Inflammatory macrophage treated with lipopolysaccharide for 1 hour (primary cell): ENCODE measurements around the gene MYOZ3.

Source experiments
- DNase-seq, 2 donors: peaks; one replicate each; pipeline ENCODE4 v3.0.0-alpha.2; 2020 to 2022

MYOZ3 gene

GRCh38 chr5:150627731-150628545 lies 33.1 kb upstream of the MYOZ3 start:
- peak in 1 of 2 donors; percentile 17 for DNase-seq

GRCh38 chr5:150628936-150629485 lies 32.0 kb upstream of the MYOZ3 start:
- no peak for DNase-seq

- no peak for DNase-seq
Measured at GRCh38 chr5:150630016-150630415, 31.0 kb upstream of the MYOZ3 start.

DNA sequence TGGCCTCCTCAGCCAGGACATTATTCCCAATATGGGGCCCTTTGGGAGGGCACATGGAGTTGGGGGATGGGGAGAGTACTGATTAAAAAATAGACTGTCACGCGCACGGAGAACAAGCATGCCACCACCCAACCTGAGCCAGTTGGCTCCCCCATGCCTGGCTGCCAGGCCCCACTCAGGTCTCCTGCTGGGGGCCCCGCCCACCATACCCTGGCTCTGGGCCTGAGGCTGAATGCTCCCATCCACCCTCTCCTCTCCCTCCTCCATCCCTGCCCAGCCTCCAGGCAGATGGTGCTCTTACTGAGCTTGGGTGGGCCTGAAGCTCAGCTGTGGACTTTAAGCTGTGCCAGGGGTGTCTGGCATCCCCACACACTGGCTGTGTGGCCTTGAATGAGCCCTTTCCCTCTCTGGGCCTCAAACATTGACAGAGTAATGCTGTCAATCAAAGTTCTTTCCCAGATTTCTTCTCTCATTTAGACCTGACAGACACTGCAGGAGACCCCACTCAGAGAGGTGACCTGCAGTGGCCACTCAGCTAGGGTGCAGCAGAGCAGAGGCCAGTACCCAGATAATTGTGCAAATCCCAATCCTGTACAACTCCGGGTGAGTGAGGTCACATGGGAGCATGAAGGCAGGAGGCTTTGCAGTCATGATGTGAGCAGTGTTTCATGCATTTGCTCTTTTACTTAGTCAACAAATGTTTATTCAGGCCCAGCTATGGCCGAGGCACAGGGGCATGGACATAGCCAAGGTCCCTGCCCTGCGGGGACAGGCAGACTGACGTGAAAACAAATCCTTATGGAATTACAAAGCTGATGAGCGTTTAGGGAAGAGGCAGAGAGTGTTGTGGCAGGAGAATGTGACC lies 30.4 kb upstream of the MYOZ3 start:
- no peak for DNase-seq

GRCh38 chr5:150631326-150631701 lies 29.7 kb upstream of the MYOZ3 start:
- DNase-seq = no peak

DNA sequence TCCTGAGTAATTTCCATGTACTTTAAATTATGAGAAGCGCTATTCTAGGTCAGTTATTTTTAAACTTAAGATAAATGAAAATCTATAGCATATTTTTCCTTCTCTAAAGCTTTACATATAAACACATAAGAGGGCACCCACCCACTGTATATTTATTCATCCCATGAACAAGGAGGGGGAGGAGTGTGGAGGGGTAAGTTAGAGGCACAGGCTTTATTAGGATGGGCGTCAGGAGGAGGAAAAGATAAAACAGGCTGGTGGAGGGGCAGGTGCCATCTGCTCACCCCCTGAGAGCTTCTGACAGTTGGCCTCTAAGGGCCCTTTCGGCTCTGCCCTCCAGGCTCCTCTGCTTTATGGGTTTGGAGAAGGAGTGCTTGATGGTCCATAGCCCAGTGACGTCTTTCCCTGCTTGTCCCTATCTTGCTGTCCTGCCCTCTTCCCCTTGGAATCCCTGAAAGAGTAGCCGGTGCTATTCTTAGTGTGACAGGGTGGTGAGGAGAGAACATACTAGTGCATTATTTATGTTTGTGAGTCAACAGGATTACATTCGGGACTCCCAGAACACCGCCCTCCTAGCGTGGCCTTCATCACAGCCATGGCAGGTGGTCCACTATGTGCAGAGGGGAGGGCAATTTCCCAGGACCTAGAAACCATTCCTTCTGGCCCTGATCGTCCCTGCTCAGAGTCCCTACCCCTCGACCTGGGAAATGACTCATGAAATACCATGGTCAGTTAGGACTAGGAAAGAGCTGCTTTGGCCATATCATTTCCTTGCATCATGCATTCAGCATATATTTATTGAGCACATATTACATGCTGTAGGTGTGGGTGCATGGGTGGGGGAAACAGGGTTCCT lies 28.5 kb upstream of the MYOZ3 start:
- DNase-seq = no peak

DNA sequence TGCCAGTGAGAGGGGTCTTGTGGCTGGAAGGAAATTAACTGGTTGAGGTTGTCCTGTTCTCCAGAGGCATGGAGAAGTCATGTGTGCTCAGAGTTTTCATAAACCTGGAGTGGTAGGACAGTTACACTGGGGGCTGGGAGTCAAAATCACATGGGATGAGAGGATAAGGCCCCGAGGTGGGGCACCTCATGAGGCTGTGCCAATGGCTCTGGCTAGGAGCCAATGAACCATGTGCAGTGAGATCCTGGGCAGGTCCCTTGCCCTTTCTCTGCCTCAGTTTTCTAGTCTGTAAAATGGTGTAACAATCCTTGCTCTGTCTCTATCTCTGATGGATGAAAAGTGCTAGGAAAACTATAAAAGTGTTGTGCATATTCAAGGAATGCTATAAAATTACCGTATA lies 27.6 kb upstream of the MYOZ3 start:
- DNase-seq = no peak

- DNase-seq = no peak
Measured at GRCh38 chr5:150636391-150637244, 24.4 kb upstream of the MYOZ3 start.

GRCh38 chr5:150637245-150638052 lies 23.6 kb upstream of the MYOZ3 start:
- DNase-seq = no peak

DNA sequence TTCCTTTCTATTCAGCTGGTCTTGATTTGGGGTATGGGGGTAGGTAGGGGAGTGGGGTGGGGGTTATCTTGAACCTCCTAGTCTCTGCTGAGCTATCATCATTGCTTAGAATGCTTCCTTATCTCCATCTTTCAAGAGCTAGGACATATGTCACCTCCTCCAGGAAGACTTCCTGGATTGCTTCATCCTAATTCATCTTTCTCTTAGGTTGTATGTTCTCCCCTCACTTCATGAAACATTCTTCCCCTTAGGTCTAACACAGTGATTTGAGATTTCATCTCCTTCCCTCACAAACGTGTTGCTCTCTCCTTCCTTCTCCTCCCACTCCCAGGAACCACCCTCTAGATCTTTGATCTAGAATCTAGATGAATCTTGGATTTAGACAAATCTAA lies 23.0 kb upstream of the MYOZ3 start:
- DNase-seq = no peak

GRCh38 chr5:150638488-150639376 lies 22.3 kb upstream of the MYOZ3 start:
- DNase-seq = no peak

- DNase-seq = no peak
Measured at GRCh38 chr5:150639377-150639692, 21.7 kb upstream of the MYOZ3 start.

- DNase-seq = no peak
Measured at GRCh38 chr5:150639751-150640150, 21.3 kb upstream of the MYOZ3 start.

- DNase-seq = peak; percentile 73 to 84
Measured at GRCh38 chr5:150640311-150641005, 20.6 kb upstream of the MYOZ3 start, which contains the start of gene SYNPO. SYNPO (plus strand) TSS chr5:150640660; CDS start chr5:150648276, 7,616 bp downstream.

GRCh38 chr5:150641006-150641570 lies 20.0 kb upstream of the MYOZ3 start:
- no peak for DNase-seq

DNA sequence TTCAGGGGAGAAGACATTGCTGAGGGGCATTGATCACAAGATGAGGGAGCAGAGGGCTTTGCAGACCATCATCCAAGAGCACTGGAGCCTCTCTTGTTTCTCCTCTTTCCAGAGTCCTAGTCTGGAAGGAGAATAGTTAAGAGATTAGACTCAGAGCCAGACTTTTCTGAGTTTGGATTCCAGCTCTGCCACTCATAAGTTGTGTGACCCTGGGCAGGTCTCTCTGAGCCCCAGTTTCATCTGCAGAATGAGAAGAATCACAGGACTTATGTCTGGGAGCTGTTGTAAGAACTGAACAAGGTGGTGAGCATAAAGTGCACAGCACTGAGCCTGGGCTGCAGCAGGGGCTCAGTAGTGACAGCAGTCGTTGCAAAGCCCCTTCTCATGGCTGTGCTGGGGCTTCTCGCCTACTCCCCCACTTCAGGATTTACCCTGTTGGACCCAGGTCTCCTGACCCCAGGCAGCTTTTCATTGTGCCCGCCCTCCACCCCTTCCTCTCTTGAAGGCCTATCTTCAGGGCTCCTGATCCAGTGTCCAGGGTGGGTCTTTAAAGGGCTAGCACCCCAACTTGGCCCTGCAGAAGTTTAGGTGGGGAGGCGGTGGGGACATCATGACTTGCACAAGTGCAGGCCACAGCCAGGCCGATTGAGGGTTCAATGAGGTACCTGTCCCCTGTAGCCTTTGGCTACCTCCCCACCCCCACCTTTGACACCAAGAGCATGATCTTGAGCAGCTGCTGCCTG lies 19.1 kb upstream of the MYOZ3 start:
- no peak for DNase-seq

DNA sequence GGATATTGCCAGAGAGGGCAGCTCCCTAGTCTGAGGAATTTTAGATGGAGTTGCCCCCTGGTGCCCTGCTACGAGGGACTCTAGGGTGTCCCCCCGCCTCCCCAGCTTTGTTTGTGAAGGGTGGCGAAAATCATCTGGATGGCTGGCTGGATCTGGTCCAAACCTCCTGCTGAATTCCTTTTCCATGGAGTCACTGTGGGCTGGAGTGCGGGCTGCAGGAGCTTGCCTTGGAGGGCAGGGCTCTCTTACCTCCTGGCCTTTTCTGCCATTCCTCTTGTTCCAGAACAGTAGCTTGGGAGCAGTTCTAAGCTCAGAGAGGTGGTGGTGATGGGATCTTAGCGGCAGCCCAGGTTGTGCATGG lies 18.5 kb upstream of the MYOZ3 start:
- DNase-seq = no peak

DNA sequence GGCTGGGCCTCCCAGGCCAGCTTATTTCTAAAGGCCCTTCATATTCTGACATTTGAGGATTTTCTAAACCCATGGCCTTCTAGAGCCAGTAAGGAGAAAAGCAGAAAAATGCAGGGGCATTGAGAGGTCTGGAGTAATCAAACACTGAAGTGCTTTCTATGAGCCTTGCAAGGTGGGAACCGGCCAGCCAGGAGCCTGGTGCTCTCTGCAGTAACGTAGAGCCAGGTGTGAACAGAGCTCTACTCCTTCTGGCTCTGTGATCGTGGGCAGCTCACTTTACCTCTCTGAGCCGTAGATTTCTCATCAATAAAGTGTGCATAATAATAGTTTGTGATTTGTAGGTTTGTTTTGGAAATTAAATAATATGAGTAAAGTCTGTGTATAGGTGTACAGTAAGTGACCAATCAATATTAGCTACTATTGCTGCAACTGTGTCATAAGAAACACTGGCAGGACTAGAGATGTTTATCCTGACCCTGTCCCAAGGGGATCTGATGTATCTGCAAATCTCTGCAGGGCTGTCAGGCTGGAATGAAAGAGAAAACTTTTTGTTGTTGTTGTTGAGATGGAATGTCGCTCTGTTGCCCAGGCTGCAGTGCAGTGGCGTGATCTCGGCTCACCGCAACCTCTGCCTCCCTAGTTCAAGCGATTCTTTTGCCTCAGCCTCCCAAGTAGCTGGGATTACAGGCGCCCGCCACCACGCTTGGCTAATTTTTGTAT lies 17.9 kb upstream of the MYOZ3 start:
- no peak for DNase-seq
